Smooth muscle cell (in vitro differentiated cells): ENCODE measurements around the gene WNT6. TPM values are rescaled to one million over a fixed set of nuclear protein-coding genes. Genes with fewer than 3 reads are reported as not detected.

Source experiments
- DNase-seq: peaks from one replicate; lab custom pipeline; 2025; ENCODE audit not compliant: unreplicated experiment; lab: John Stamatoyannopoulos, UW
- H2AFZ ChIP-seq: fragments of 200-600 bp; sonication (generic); 2 replicates; pipeline ENCODE4 v1.6.0; 2016; ENCODE audit warnings: antibody characterized with exemption, low read depth, mild to moderate bottlenecking
- H3F3A ChIP-seq: fragments of 200-600 bp; sonication (generic); 2 replicates; pipeline ENCODE4 v1.6.0; 2017; ENCODE audit warnings: antibody characterized with exemption, low read depth
- H3K27ac ChIP-seq: fragments of 200-600 bp; sonication (generic); 2 replicates; pipeline ENCODE4 v1.5.1; 2016; ENCODE audit warnings: low read depth, mild to moderate bottlenecking
- H3K27me3 ChIP-seq: fragments of 200-600 bp; sonication (generic); 2 replicates; pipeline ENCODE4 v1.6.1; 2016; ENCODE audit warnings: low read depth, mild to moderate bottlenecking
- H3K36me3 ChIP-seq: fragments of 200-600 bp; sonication (generic); 2 replicates; pipeline ENCODE4 v1.5.1; 2016; ENCODE audit warnings: low read depth
- H3K4me1 ChIP-seq: fragments of 200-600 bp; sonication (generic); 2 replicates; pipeline ENCODE4 v1.5.1; 2016; ENCODE audit warnings: low read depth
- H3K4me2 ChIP-seq: fragments of 200-600 bp; sonication (generic); 2 replicates; pipeline ENCODE4 v1.6.0; 2016; ENCODE audit warnings: mild to moderate bottlenecking
- H3K4me3 ChIP-seq: fragments of 200-600 bp; sonication (generic); 2 replicates; pipeline ENCODE4 v1.5.1; 2016; ENCODE audit warnings: mild to moderate bottlenecking
- H3K79me2 ChIP-seq: fragments of 200-600 bp; sonication (generic); 2 replicates; pipeline ENCODE4 v1.6.0; 2016; ENCODE audit warnings: low read depth, mild to moderate bottlenecking
- H3K9ac ChIP-seq: fragments of 200-600 bp; sonication (generic); 2 replicates; pipeline ENCODE4 v1.6.0; 2016; ENCODE audit warnings: low read depth
- H3K9me3 ChIP-seq: fragments of 200-600 bp; sonication (generic); replicated peaks from 2 replicates; pipeline ENCODE4 v1.5.1; 2016; ENCODE audit warnings: low read depth
- H4K20me1 ChIP-seq: fragments of 200-600 bp; sonication (generic); 2 replicates; pipeline ENCODE4 v1.6.0; 2016; ENCODE audit warnings: low read depth
- CTCF ChIP-seq: fragments of 200-600 bp; sonication (generic); IDR thresholded peaks from 2 replicates; pipeline ENCODE4 v1.5.1; 2017; ENCODE audit warnings: borderline replicate concordance, mild to moderate bottlenecking, antibody characterized with exemption; ENCODE audit not compliant: insufficient read depth, poor library complexity, severe bottlenecking
- WGBS: methylation state at CpG from one replicate; pipeline ENCODE4 v1.1.7; 2016; ENCODE audit warnings: low lambda C conversion rate; 5-methylcytosine and 5-hydroxymethylcytosine counted together
- polyA plus RNA-seq: library from polyadenylated mRNA; unstranded; fragments of >200 nt; fragmentation: Nextera tagmentation; extraction: Ambion mirVana; gene quantifications from 2 replicates; pipeline ENCODE4 v1.2.1, GENCODE V29; 2016
- total RNA-seq: library from RNA; depleted of rRNA; stranded (reverse); fragments of >200 nt; gene quantifications from 2 replicates; pipeline ENCODE4 v1.2.3, GENCODE V29; 2014

Gene WNT6
- total and polyA plus RNA-seq, 2 experiments from 2014 or later: 7.9 to 12.1 TPM

GRCh38 chr2:218860950-218861381 is 1.4 kb downstream of the WNT6 start:
- WGBS: 3% methylated on average over 21 of the region's 21 CpGs
- Histone ChIP-seq H3K27ac (no peak overlapping the region), H3F3A (no peaks in the 10 kb centered on the region), H3K4me2 (peak overlapping the region; percentile 86), H3K9ac (no peak overlapping the region), H3K27me3 (peaks cover 50% of the 10 kb centered on the region), H3K4me3 (peak overlapping the region; percentile 41), H3K79me2 (no peaks in the 10 kb centered on the region), H3K9me3 (no peaks in the 10 kb centered on the region), H4K20me1 (no peaks in the 10 kb centered on the region), H3K4me1 (peaks cover 6% of the 10 kb centered on the region), H2AFZ (no peak overlapping the region), H3K36me3 (no peaks in the 10 kb centered on the region)
- no peak for TF ChIP-seq CTCF
- DNase-seq: no peak

- no peak for TF ChIP-seq CTCF
- Histone ChIP-seq H3K4me1 (peaks cover 6% of the 10 kb centered on the region), H3K4me2 (no peak overlapping the region), H3K27ac (no peak overlapping the region), H3K4me3 (no peak overlapping the region), H4K20me1 (no peaks in the 10 kb centered on the region), H3K36me3 (no peaks in the 10 kb centered on the region), H3K9ac (no peak overlapping the region), H3K9me3 (no peaks in the 10 kb centered on the region), H3F3A (no peaks in the 10 kb centered on the region), H3K27me3 (peaks cover 50% of the 10 kb centered on the region), H3K79me2 (no peaks in the 10 kb centered on the region), H2AFZ (no peak overlapping the region)
- WGBS: 71% methylated on average over 7 of the region's 7 CpGs
- no peak for DNase-seq
These were observed 2.2 kb downstream of the WNT6 start for GRCh38 chr2:218861645-218862318.

- TF ChIP-seq CTCF: no peak
- Histone ChIP-seq H3K9me3 (no peaks in the 10 kb centered on the region), H3K9ac (no peak overlapping the region), H3K27me3 (peaks cover 40% of the 10 kb centered on the region), H3K79me2 (no peaks in the 10 kb centered on the region), H3K4me3 (no peak overlapping the region), H2AFZ (no peak overlapping the region), H3K4me1 (peaks cover 6% of the 10 kb centered on the region), H3K4me2 (no peak overlapping the region), H3K27ac (no peak overlapping the region), H4K20me1 (no peaks in the 10 kb centered on the region), H3K36me3 (no peaks in the 10 kb centered on the region), H3F3A (no peaks in the 10 kb centered on the region)
- no peak for DNase-seq
- WGBS: 95% methylated on average over 3 of the region's 3 CpGs
These were observed 3.5 kb downstream of the WNT6 start for GRCh38 chr2:218863021-218863520.

GRCh38 chr2:218865396-218865795 is 5.8 kb downstream of the WNT6 start:
- no peaks in the 10 kb centered on the region for H3K79me2 ChIP-seq
- H3K27ac ChIP-seq: no peak overlapping the region
- peaks cover 36% of the 10 kb centered on the region for H3K27me3 ChIP-seq
- TF ChIP-seq CTCF: no peak
- WGBS: 77% methylated on average over 4 of the region's 4 CpGs
- H3K9me3 ChIP-seq: no peaks in the 10 kb centered on the region
- no peak overlapping the region for H3K4me3 ChIP-seq
- H3K9ac ChIP-seq: no peak overlapping the region
- H3K4me2 ChIP-seq: no peak overlapping the region
- H3K4me1 ChIP-seq: no peaks in the 10 kb centered on the region
- no peaks in the 10 kb centered on the region for H4K20me1 ChIP-seq
- H3K36me3 ChIP-seq: no peaks in the 10 kb centered on the region
- H2AFZ ChIP-seq: no peak overlapping the region
- H3F3A ChIP-seq: no peaks in the 10 kb centered on the region
- DNase-seq: no peak
